Amniotic epithelial cell (primary cell): ENCODE data around the gene ZSCAN10.
"Not testable (repeated sequence)": the region's sequence is repeated elsewhere in the genome, so short reads cannot be mapped to it uniquely, and the experiment has no call there.

Experiments
- DNase-seq: peaks from one replicate; pipeline ENCODE4 v3.0.0-alpha.2; 2010; ENCODE audit warnings: low read depth

ZSCAN10 gene

GRCh38 chr16:3098459-3099394 is at the start of gene ZSCAN10:
ZSCAN10 (minus strand) TSS chr16:3099294; CDS start chr16:3092937, 6,357 bp downstream.
- DNase-seq = no peak

DNA sequence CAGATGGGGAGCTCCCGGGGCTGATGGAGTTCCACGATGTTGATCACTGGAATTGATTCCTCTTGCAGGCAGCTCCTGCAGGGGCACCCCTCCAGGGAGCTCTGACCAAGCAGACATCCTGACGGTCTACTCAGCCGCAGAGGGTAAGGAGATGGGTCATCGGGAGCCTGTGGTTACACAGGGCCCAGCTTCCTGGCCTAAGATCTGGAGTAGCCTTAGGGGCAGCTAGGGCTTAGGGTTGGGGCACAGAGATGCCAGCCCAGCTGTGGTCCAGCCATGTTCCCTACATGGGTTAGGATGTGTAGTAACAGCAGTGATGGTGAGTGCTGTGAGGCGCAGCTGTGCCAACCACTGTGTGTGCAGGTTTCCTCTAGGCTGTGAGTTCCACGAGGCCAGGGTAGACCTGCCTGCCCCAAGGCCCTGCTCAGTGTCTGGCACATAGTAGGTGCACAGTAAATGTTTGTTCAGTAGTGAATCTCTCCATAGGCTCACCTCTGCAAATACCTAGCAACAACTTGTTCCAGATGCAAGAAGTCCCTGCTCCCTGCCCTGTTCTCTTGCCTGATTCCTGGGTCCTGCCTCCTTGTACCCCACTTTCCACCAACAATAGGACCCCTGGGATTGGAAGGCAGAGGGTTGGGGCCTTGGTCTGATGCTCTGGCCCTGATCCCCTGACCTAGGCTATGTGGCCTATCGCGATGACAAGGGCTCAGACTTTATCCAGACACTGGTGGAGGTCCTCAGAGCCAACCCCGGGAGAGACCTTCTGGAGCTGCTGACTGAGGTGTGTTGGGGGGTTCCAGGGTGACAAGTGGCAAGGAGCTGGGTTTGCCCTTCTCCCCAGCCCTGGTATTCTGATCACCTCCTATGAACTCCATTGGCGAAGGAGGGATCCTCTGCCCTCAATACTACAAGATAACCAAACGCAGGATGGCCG is 49.4 kb upstream of the ZSCAN10 start:
- DNase-seq = no peak

- DNase-seq = no peak
Measured at GRCh38 chr16:3147757-3148104, 48.6 kb upstream of the ZSCAN10 start.

- no peak for DNase-seq
Measured at GRCh38 chr16:3147046-3147756, 48.1 kb upstream of the ZSCAN10 start.

DNA sequence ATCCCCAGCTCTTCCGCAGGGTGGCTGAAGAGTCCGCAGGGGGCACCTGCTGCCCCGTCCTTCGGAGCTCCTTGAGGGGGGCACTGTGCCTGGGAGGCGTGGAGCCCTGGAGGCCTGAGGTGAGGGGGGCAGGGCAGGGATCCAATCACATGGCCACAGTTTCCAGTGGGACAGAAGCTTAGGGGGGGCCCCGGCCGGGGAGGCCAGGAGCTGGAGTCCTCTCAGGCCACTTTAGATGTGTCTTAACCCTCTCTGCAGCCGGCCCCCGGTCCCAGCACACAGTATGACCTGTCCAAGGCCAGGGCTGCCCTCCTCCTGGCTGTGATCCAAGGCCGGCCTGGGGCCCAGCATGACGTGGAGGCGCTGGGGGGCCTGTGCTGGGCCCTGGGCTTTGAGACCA is 46.6 kb upstream of the ZSCAN10 start:
- no peak for DNase-seq

DNA sequence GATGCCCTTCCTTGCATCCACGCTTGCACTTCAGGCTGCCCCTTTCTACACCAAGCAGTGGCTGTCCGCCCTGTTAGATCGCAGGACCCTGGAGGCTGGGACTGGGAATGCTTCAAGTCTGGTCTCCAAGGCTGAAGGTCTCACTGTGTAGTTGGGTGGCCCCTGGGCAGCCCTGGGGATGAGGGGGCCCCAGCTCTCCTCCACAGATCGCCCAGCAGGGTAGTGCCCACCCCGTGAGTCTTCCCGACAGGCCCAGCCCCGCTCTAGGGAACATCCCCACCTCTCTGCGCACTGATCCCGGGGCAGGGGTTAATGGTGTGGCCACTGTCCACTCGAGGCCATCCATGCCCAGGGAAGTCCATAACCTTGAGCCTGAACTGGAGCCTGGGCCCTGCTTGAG is 46.1 kb upstream of the ZSCAN10 start:
- DNase-seq = no peak

GRCh38 chr16:3144321-3144983 is 45.4 kb upstream of the ZSCAN10 start:
- DNase-seq = no peak

DNA sequence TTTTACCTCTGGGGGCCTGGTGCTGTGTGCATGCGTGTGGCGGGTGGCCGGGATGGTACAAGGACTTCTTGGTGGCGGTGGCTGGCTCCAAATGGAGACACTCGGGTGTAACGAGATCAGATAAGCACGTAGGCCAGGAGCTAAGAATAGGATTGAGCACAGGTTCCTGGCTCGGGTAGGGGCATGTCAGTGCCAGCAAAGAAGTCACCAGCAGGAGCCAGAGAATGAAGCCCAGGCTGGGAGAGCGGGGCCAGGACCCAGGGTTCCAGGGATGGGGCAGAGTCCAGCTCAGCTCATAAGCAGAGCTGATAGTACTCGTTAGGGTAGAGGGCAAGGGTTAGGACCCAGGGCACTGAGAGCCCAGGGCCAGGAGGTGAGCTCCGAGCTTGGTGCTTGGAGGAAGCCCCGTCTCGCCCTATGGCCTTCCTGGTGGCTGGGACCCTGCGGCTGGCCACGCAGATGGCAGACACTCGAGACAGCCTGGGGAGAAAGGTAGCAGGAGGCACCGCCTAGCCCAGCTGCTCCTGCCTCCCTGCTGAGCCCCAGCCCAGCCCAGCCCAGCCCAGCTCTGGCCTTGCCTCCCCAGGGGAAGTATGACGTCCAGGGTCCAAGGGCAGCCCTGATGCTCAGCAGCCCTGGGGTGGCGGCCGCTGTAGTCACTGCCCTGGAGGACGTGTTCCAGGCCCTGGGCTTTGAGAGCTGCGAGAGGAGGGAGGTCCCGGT is 44.7 kb upstream of the ZSCAN10 start:
- no peak for DNase-seq

- DNase-seq = no peak
Measured at GRCh38 chr16:3143189-3143588, 44.1 kb upstream of the ZSCAN10 start.

- DNase-seq = no peak
Measured at GRCh38 chr16:3142770-3143169, 43.7 kb upstream of the ZSCAN10 start.

GRCh38 chr16:3142327-3142726 is 43.2 kb upstream of the ZSCAN10 start:
- DNase-seq = no peak

GRCh38 chr16:3141781-3142311 is 42.8 kb upstream of the ZSCAN10 start:
- no peak for DNase-seq

DNA sequence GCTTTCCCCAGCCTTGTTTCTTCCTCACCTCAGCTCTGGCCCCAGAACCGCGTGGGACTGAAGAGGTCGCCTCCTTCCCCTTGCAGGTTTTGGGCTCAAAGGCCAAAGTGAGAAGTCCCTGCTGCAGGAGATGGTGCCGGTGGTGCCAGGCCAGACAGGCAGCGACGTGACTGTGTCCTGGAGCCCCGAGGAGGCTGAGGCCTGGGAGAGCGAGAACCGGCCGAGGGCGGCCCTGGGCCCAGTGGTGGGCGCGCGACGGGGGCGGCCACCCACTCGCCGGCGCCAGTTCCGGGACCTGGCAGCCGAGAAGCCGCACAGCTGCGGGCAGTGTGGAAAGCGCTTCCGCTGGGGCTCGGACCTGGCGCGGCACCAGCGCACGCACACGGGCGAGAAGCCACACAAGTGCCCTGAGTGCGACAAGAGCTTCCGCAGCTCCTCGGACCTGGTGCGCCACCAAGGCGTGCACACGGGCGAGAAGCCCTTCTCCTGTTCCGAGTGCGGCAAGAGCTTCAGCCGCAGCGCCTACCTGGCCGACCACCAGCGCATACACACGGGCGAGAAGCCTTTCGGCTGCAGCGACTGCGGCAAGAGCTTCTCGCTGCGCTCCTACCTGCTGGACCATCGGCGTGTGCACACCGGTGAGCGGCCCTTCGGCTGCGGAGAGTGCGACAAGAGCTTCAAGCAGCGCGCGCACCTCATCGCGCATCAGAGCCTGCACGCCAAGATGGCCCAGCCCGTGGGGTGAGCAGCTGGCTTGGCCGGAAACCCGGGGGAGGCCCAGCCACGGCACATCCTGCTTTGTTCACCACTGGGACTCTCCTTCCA is 41.7 kb upstream of the ZSCAN10 start:
- no peak for DNase-seq

DNA sequence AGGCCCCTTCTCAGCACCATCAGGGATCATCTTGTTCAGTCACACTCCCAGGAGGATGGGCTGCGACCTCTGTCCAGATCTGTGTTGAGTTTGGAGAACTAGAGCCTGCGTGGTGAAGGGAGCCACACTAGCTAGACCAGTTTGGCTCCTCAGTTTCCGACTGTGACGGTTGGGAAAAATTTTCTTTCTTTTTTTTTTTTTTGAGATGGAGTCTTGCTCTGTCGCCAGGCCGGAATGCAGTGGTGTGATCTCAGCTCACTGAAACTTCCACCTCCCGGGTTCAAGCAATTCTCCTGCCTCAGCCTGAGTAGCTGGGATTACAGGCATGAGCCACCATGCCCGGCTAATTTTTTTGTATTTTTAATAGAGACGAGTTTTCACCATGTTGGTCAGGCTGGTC is 40.5 kb upstream of the ZSCAN10 start:
- DNase-seq = not testable (repeated sequence)

GRCh38 chr16:3138823-3139426 is 39.8 kb upstream of the ZSCAN10 start:
- DNase-seq = no peak

GRCh38 chr16:3138342-3138741 is 39.2 kb upstream of the ZSCAN10 start:
- no peak for DNase-seq

GRCh38 chr16:3137267-3137666 is 38.2 kb upstream of the ZSCAN10 start:
- no peak for DNase-seq

DNA sequence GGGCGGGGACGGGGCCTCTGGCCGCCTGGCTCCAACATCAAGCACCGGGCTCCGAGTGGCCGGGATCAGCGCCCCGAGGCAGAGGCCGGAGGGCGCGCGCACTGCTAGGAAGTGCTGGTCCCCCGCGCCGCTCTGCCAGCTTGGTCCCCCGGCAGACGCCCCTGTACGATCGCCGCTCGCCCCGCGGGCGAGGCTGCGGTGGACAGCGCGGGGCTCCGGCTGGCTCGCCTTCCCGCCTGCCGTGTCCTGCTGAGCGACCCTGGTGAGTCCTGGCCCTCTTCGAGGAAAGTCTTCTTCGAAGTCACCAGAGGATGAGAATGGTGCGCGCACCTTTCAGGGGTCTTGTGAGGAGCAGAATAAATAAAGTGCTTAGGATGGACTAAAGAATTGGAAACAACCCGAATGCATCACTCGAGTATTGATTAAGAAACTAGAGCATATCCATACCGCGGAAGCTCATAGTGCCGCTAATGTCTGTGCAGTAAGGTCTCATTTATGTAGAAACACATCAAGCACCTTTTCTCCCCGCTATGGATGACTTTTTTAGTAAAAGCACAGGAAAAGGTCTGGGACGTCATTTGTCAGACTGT is 36.1 kb upstream of the ZSCAN10 start:
- DNase-seq = no peak
